Lower lobe of right lung (tissue), 2 donors: ENCODE data around the gene MOB3B. TPM values are rescaled to one million over a fixed set of nuclear protein-coding genes. Genes with fewer than 3 reads are reported as not detected.

ENCODE experiments used
- ATAC-seq, 2 donors: fragments of 200-7000 bp; cut with Tn5 transposase; one replicate each; pipeline ENCODE4 v1.9.1; 2020 to 2022; ENCODE audit warnings: mild to moderate bottlenecking in 2 of 2, moderate library complexity in 2 of 2
- DNase-seq: peaks from one replicate; pipeline ENCODE4 v3.0.0-alpha.2; 2020
- H3K27ac ChIP-seq: fragments of 200-600 bp; one replicate; pipeline ENCODE4 v1.8.0; 2022
- H3K27me3 ChIP-seq: fragments of 200-600 bp; one replicate; pipeline ENCODE4 v1.8.0; 2022; ENCODE audit warnings: low read depth
- H3K36me3 ChIP-seq: fragments of 200-600 bp; one replicate; pipeline ENCODE4 v1.8.0; 2022; ENCODE audit warnings: mild to moderate bottlenecking
- H3K4me1 ChIP-seq: fragments of 200-600 bp; one replicate; pipeline ENCODE4 v1.8.0; 2022
- H3K4me3 ChIP-seq: fragments of 200-600 bp; one replicate; pipeline ENCODE4 v1.8.0; 2022; ENCODE audit warnings: mild to moderate bottlenecking
- H3K9me3 ChIP-seq: fragments of 200-600 bp; one replicate; pipeline ENCODE4 v1.8.0; 2022
- intact Hi-C: fragments of 100-400 bp; cut with DNase I; formaldehyde crosslinking; loops from one replicate; pipeline ENCODE4 v1.11.0; 2022
- total RNA-seq: library from RNA; stranded (reverse); fragmentation: NEBNext Ultra II Directional; extraction: Animal tissue kit (Norgen Biotek cat#: 25700); gene quantifications from one replicate; pipeline ENCODE4 v1.2.1, GENCODE V29; 2021
- TF ChIP-seq, protein P1 (sequence below): fragments of 200-600 bp; IDR thresholded peaks from one replicate; pipeline ENCODE4 v1.8.0; 2022; ENCODE audit warnings: antibody characterized with exemption, mild to moderate bottlenecking
- donor health status: DM: no; HTN: yes; CAD: no; lungs with severe emphysema.

Gene MOB3B
- total RNA-seq, 1 donor from 2014 or later = 22.7 TPM

DNA sequence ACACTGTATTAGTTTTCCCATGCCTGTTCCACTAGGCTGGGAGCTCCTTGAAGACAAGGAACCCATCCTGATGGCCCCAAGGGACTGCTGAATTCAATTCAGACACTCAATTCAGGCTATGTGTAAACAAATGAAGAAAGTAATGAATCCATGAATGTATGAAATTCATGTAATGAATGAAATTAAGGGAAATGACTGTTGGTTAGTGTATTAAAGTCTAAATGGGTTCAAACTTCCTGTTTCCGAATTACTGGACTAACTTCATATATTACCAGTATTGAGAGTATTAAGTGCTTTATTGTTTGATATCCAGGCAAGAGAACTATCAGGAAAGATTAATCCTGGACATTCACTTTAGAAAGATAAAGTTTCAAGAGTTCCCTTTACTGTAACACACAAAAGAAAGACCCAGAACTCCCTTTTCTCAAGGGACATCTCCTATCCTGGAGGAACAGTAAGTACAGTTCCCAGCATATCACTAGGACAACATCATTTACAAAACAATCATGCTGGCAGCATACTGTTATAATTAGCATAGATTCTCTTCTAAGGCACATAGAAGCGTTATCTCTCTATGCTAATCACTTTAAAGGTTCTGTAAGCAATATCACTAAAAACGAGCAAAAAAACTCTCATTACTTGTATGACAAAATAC is 34.0 kb downstream of the MOB3B start:
- H3K4me3 ChIP-seq = no peak overlapping the region
- no peak for ATAC-seq
- intact Hi-C loops = no loop called here
- no peak overlapping the region for H3K27ac ChIP-seq
- H3K4me1 ChIP-seq = peaks cover 20% of the 10 kb centered on the region
- H3K36me3 ChIP-seq = no peaks in the 10 kb centered on the region
- TF ChIP-seq, protein P1, sequence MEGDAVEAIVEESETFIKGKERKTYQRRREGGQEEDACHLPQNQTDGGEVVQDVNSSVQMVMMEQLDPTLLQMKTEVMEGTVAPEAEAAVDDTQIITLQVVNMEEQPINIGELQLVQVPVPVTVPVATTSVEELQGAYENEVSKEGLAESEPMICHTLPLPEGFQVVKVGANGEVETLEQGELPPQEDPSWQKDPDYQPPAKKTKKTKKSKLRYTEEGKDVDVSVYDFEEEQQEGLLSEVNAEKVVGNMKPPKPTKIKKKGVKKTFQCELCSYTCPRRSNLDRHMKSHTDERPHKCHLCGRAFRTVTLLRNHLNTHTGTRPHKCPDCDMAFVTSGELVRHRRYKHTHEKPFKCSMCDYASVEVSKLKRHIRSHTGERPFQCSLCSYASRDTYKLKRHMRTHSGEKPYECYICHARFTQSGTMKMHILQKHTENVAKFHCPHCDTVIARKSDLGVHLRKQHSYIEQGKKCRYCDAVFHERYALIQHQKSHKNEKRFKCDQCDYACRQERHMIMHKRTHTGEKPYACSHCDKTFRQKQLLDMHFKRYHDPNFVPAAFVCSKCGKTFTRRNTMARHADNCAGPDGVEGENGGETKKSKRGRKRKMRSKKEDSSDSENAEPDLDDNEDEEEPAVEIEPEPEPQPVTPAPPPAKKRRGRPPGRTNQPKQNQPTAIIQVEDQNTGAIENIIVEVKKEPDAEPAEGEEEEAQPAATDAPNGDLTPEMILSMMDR = no peak
- no peaks in the 10 kb centered on the region for H3K27me3 ChIP-seq
- H3K9me3 ChIP-seq = no peaks in the 10 kb centered on the region
- no peak for DNase-seq

DNA sequence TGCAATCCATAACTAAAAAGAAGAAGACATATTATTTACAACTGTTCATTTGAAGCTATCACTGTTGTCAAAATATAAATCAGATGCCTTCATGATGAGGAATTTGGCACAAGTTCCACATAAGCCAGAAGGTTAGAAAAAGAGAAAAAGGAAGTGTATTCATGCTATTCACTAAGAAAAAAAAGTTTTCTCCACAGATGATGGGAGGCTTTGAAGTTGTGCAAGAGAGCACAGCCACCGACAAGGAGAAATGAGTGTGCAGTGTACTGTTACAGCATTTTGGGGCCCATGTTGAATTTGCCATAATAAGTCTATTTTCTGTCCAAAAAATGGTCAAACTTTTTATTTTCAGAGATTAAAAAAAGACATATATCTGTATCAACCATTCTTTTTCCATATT is 38.5 kb downstream of the MOB3B start:
- TF ChIP-seq, protein P1 = no peak
- H3K27ac ChIP-seq = no peak overlapping the region
- H3K27me3 ChIP-seq = no peaks in the 10 kb centered on the region
- H3K9me3 ChIP-seq = no peaks in the 10 kb centered on the region
- ATAC-seq = peak in 1 of 2 donors; percentile 32
- H3K4me3 ChIP-seq = no peak overlapping the region
- no peaks in the 10 kb centered on the region for H3K36me3 ChIP-seq
- intact Hi-C loops = no loop called here
- H3K4me1 ChIP-seq = peaks cover 26% of the 10 kb centered on the region
- no peak for DNase-seq

GRCh38 chr9:27489087-27489876 is 40.3 kb downstream of the MOB3B start:
- no peak for ATAC-seq
- Histone ChIP-seq H3K9me3 (no peaks in the 10 kb centered on the region), H3K36me3 (no peaks in the 10 kb centered on the region), H3K4me1 (peaks cover 14% of the 10 kb centered on the region), H3K27ac (no peak overlapping the region), H3K4me3 (no peak overlapping the region), H3K27me3 (no peaks in the 10 kb centered on the region)
- TF ChIP-seq, protein P1 = no peak
- intact Hi-C loops = no loop called here
- no peak for DNase-seq

GRCh38 chr9:27487927-27488326 is 41.7 kb downstream of the MOB3B start:
- Histone ChIP-seq H3K4me1 (peaks cover 14% of the 10 kb centered on the region), H3K36me3 (no peaks in the 10 kb centered on the region), H3K4me3 (no peak overlapping the region), H3K9me3 (no peaks in the 10 kb centered on the region), H3K27me3 (no peaks in the 10 kb centered on the region), H3K27ac (no peak overlapping the region)
- intact Hi-C loops = no loop called here
- TF ChIP-seq, protein P1 = no peak
- ATAC-seq (no peak), DNase-seq (no peak)

GRCh38 chr9:27487128-27487640 is 42.4 kb downstream of the MOB3B start:
- Histone ChIP-seq H3K4me3 (no peak overlapping the region), H3K4me1 (peaks cover 14% of the 10 kb centered on the region), H3K27ac (no peak overlapping the region), H3K9me3 (no peaks in the 10 kb centered on the region), H3K27me3 (no peaks in the 10 kb centered on the region), H3K36me3 (no peaks in the 10 kb centered on the region)
- intact Hi-C loops = no loop called here
- ATAC-seq (no peak), DNase-seq (no peak)
- TF ChIP-seq, protein P1 = no peak
